ENCODE measurements around the gene SDF2. TPM values are rescaled to one million over a fixed set of nuclear protein-coding genes. Genes with fewer than 3 reads are reported as not detected.

SDF2 gene
- total and polyA plus RNA-seq, 10 of the 15 experiments (the other 5 are each of a cell fraction or from before 2014, with no cell fraction given), result 29.8 to 81.0 (median 41.5) TPM

GRCh38 chr17:28622186-28622585 is 39.5 kb downstream of the SDF2 start (continued):
- TF ChIP-seq NR2F1 (conservative IDR thresholded peaks at IDR 0.05) (no peak), ZBTB40 (IDR thresholded peaks at IDR 0.05; ENCODE audit: borderline replicate concordance) (no peak), TAF1 (IDR thresholded peaks at IDR 0.05; ENCODE audit: borderline replicate concordance, low read depth, low read length) (no peak), ESRRA (IDR thresholded peaks at IDR 0.05; ENCODE audit: low read length) (no peak)

DNA sequence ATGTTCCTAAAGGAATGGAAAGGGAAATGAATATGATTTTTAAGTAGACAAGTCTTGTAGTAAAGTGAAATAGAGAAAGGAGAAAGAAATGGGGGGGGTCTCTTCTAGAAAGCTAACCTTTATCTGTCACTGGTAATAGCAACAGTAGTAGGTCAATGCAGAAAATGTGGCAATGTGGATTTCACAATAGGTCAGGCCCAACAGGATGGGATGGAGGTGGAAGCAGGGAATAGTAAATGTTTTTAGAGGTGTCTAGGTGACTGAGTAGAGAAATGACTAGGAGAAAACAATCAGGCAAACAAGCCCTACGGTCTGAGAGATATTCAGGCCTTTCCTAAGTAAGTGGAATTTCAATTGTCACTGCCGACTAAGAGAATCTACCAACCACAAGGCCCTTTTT is 41.7 kb downstream of the SDF2 start:
- no peaks in the 10 kb centered on the region for H3K79me2 ChIP-seq (ENCODE audit: control insufficient read depth, insufficient read depth, low read length)
- H3K36me3 ChIP-seq (ENCODE audit: control insufficient read depth in 2 of 2, insufficient read depth in 2 of 2, low read length in 1 of 2), result peaks cover 42 to 69% of the 10 kb centered on the region in 2 experiments
- FAIRE-seq, result no peak
- no peak for ATAC-seq
- H3K4me2 ChIP-seq (ENCODE audit: control insufficient read depth, insufficient read depth), result no peak overlapping the region
- no peaks in the 10 kb centered on the region for H3K9me3 ChIP-seq (replicated peaks; ENCODE audit: control insufficient read depth, insufficient read depth, low read length)
- no peaks in the 10 kb centered on the region for H3K27me3 ChIP-seq (replicated peaks in 1 of 2; ENCODE audit: control insufficient read depth in 2 of 2, insufficient read depth in 2 of 2, low read length in 1 of 2)
- ChIA-PET SMC1A (ENCODE audit: uncharacterized antibody, unreplicated experiment) (interaction anchor here (0.8 to 3.5 kb wide), 4 partner anchors 8 to 221 kb away, joined by 3 to 8 read pairs (median 4); no protein-coding TSS in a partner anchor), CTCF (interaction anchor here (4.8 kb wide), 1 partner anchor 8 kb away, joined by 20 read pairs; no protein-coding TSS in a partner anchor), RAD21 (ENCODE audit: unreplicated experiment) (no interaction called here), POLR2A (interaction anchor here (0.5 to 1.4 kb wide), 4 partner anchors 49 to 179 kb away, joined by 3 to 4 read pairs (median 4); no protein-coding TSS in a partner anchor)
- H3K4me1 ChIP-seq (ENCODE audit: control insufficient read depth, insufficient read depth, low read length), result no peaks in the 10 kb centered on the region; the same call in none of the 2 replicates
- 81% methylated on average over 2 of the region's 2 CpGs for WGBS (ENCODE audit: insufficient coverage, insufficient replicate concordance, low lambda C conversion rate, missing lambda C conversion rate)
- no peak for DNase-seq (ENCODE audit: low read depth, low spot score)
- no TSS peak for BruUV-seq (replicated peaks)
- H3K9ac ChIP-seq (ENCODE audit: control insufficient read depth, insufficient read depth, low read length), result no peak overlapping the region
- TF ChIP-seq SP1 (IDR thresholded peaks at IDR 0.05; ENCODE audit: low read depth, low read length), result no peak
- TF ChIP-seq NRF1 (conservative IDR thresholded peaks at IDR 0.05; ENCODE audit: low read depth, low read length), result no peak
- TF ChIP-seq, protein P1, sequence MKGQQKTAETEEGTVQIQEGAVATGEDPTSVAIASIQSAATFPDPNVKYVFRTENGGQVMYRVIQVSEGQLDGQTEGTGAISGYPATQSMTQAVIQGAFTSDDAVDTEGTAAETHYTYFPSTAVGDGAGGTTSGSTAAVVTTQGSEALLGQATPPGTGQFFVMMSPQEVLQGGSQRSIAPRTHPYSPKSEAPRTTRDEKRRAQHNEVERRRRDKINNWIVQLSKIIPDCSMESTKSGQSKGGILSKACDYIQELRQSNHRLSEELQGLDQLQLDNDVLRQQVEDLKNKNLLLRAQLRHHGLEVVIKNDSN (IDR thresholded peaks at IDR 0.05; ENCODE audit: borderline replicate concordance, extremely low read length, insufficient read depth, low read depth, low read length), result no peak
- TF ChIP-seq EGR1 (IDR thresholded peaks at IDR 0.05; ENCODE audit: borderline replicate concordance in 1 of 2, low read depth in 2 of 2, low read length in 2 of 2), result no peak
- no peak for TF ChIP-seq SMAD5 (IDR thresholded peaks at IDR 0.05; ENCODE audit: low read depth)
- no peak for TF ChIP-seq SRF (IDR thresholded peaks at IDR 0.05; ENCODE audit: low read depth in 2 of 2, low read length in 2 of 2)
- no peak for TF ChIP-seq ZNF24 (IDR thresholded peaks at IDR 0.05)
- TF ChIP-seq EP300 (IDR thresholded peaks at IDR 0.05; ENCODE audit: borderline replicate concordance in 1 of 2, control insufficient read depth in 1 of 2, low read depth in 2 of 2, low read length in 2 of 2), result no peak
- TF ChIP-seq HSF1 (IDR thresholded peaks at IDR 0.05; ENCODE audit: low read depth, low read length), result no peak
- TF ChIP-seq SIN3A (IDR thresholded peaks at IDR 0.05; ENCODE audit: low read depth, low read length), result no peak
- no peak for TF ChIP-seq CBX3 (IDR thresholded peaks at IDR 0.05; ENCODE audit: borderline replicate concordance, low read depth)
- no peak overlapping the region for H3K27ac ChIP-seq (ENCODE audit: control insufficient read depth, insufficient read depth)
- H4K20me1 ChIP-seq (ENCODE audit: control insufficient read depth, insufficient read depth), result no peaks in the 10 kb centered on the region
- in situ Hi-C loops (cut with MboI) (no loop called here), intact Hi-C loops (cut with micrococcal nuclease; ENCODE audit: unreplicated experiment) (loop anchor here (5.0 kb wide), 1 partner anchor 48 kb away; the partner anchor contains the start of gene PIGS)
- H2AFZ ChIP-seq (ENCODE audit: control insufficient read depth, low read depth, low read length), result no peak overlapping the region
- no peak overlapping the region for H3K4me3 ChIP-seq

Data from GM12878 (cell line).